Measurements from ENCODE around the gene GLT8D2. TPM values are rescaled to one million over a fixed set of nuclear protein-coding genes. Genes with fewer than 3 reads are reported as not detected.

Gene GLT8D2
- total RNA-seq, 1 experiment from 2014 or later = 3.8 TPM

DNA sequence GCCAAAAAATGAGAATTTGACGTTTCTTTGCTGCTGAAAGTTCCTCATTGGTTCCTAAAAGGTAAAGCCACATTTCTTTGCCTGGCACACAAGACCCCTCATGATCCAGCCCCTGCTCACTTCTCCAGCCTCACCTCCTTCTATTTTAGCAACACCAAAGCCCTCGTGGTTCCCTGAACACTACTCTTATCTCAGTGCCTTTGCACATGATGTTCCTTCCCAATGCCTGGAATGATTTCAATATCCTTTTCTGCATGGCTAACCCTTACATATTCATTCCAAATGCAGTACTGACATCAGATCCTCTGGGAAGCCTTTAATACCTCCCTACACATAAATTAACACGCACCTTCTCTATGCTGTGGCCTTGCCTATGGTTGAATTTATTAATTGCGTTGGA, 39.9 kb downstream of the GLT8D2 start:
- H2BK5ac ChIP-seq (ENCODE audit: insufficient read length, low read length) = no peak overlapping the region
- no peaks in the 10 kb centered on the region for H3K4me1 Mint-ChIP-seq
- no peak overlapping the region for H4K91ac ChIP-seq (ENCODE audit: insufficient read length, low read depth, low read length)
- H3K23ac ChIP-seq (ENCODE audit: insufficient read length, low read depth, low read length) = no peak overlapping the region
- H2BK20ac ChIP-seq (ENCODE audit: low read depth, low read length, poor library complexity, severe bottlenecking) = no peak overlapping the region
- no peak overlapping the region for H3K4me2 ChIP-seq (ENCODE audit: insufficient read depth, insufficient read length, low read length)
- no peaks in the 10 kb centered on the region for H3K27me3 ChIP-seq (ENCODE audit: insufficient read depth, low read length)
- no peaks in the 10 kb centered on the region for H4K20me1 ChIP-seq (ENCODE audit: control insufficient read depth, insufficient read depth, insufficient read length)
- no peak overlapping the region for H4K5ac ChIP-seq (ENCODE audit: insufficient read length, low read depth, low read length)
- no peak overlapping the region for H3K9ac ChIP-seq (ENCODE audit: extremely low read depth, insufficient read length, low read length)
- no peak overlapping the region for H3T11ph ChIP-seq (ENCODE audit: low read length)
- no CpG with 5 or more reads among the region's 4 CpGs for WGBS (ENCODE audit: extremely low coverage, insufficient read length, low lambda C conversion rate)
- no peak overlapping the region for H3K4ac ChIP-seq (ENCODE audit: low read depth, low read length)
- H3K27ac ChIP-seq (ENCODE audit: insufficient read length, low read depth, low read length) = no peak overlapping the region
- H3K9me3 Mint-ChIP-seq = peaks cover 5 to 7% of the 10 kb centered on the region in 2 experiments; a peak in 4 of 5 replicates
- H3K18ac ChIP-seq (ENCODE audit: insufficient read length, low read depth, low read length) = no peak overlapping the region
- H3K27ac Mint-ChIP-seq = no peak overlapping the region
- H2AFZ ChIP-seq (ENCODE audit: low read length) = no peak overlapping the region
- H3K4me1 ChIP-seq (ENCODE audit: insufficient read depth, low read length) = no peaks in the 10 kb centered on the region
- H3K9me3 ChIP-seq (ENCODE audit: control insufficient read depth, low read depth, low read length) = no peaks in the 10 kb centered on the region
- H3K79me2 ChIP-seq (ENCODE audit: insufficient read depth, low read length) = no peaks in the 10 kb centered on the region
- DNase-seq = no peak
- no peak overlapping the region for H2BK120ac ChIP-seq (ENCODE audit: low read depth, low read length, poor library complexity, severe bottlenecking)
- no peak overlapping the region for H3K14ac ChIP-seq (ENCODE audit: insufficient read depth, low read length)
- no peak overlapping the region for H2BK12ac ChIP-seq (ENCODE audit: insufficient read length, low read depth, low read length)
- H2AK5ac ChIP-seq (ENCODE audit: insufficient read length, low read length) = no peak overlapping the region
- H3K4me3 Mint-ChIP-seq = no peak overlapping the region
- TF ChIP-seq, protein P1, sequence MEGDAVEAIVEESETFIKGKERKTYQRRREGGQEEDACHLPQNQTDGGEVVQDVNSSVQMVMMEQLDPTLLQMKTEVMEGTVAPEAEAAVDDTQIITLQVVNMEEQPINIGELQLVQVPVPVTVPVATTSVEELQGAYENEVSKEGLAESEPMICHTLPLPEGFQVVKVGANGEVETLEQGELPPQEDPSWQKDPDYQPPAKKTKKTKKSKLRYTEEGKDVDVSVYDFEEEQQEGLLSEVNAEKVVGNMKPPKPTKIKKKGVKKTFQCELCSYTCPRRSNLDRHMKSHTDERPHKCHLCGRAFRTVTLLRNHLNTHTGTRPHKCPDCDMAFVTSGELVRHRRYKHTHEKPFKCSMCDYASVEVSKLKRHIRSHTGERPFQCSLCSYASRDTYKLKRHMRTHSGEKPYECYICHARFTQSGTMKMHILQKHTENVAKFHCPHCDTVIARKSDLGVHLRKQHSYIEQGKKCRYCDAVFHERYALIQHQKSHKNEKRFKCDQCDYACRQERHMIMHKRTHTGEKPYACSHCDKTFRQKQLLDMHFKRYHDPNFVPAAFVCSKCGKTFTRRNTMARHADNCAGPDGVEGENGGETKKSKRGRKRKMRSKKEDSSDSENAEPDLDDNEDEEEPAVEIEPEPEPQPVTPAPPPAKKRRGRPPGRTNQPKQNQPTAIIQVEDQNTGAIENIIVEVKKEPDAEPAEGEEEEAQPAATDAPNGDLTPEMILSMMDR (conservative IDR thresholded peaks at IDR 0.05) = no peak
- H3K79me1 ChIP-seq (ENCODE audit: insufficient read depth, low read depth, low read length, poor library complexity, severe bottlenecking) = no peaks in the 10 kb centered on the region
- peaks cover 5% of the 10 kb centered on the region; the same call in 1 of the 2 replicates for H3K27me3 Mint-ChIP-seq (ENCODE audit: low read depth)
- H2BK15ac ChIP-seq (ENCODE audit: low read depth, low read length) = no peak overlapping the region
- no peak overlapping the region for H3K56ac ChIP-seq (ENCODE audit: insufficient read length, low read depth, low read length)
- no peak overlapping the region for H4K8ac ChIP-seq (replicated peaks; ENCODE audit: insufficient read length, low read depth, low read length)
- H3K23me2 ChIP-seq (ENCODE audit: insufficient read length, low read depth, low read length, poor library complexity, severe bottlenecking) = no peaks in the 10 kb centered on the region
- peaks cover 0 to 4% (median 2%) of the 10 kb centered on the region in 3 experiments; a peak in 2 of 7 replicates for H3K36me3 Mint-ChIP-seq (ENCODE audit: insufficient read depth in 1 of 3, low read depth in 3 of 3)

All from H9 (cell line).